ENCODE results near the gene CHDH.

Gene CHDH, protein sequence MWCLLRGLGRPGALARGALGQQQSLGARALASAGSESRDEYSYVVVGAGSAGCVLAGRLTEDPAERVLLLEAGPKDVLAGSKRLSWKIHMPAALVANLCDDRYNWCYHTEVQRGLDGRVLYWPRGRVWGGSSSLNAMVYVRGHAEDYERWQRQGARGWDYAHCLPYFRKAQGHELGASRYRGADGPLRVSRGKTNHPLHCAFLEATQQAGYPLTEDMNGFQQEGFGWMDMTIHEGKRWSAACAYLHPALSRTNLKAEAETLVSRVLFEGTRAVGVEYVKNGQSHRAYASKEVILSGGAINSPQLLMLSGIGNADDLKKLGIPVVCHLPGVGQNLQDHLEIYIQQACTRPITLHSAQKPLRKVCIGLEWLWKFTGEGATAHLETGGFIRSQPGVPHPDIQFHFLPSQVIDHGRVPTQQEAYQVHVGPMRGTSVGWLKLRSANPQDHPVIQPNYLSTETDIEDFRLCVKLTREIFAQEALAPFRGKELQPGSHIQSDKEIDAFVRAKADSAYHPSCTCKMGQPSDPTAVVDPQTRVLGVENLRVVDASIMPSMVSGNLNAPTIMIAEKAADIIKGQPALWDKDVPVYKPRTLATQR

DNA sequence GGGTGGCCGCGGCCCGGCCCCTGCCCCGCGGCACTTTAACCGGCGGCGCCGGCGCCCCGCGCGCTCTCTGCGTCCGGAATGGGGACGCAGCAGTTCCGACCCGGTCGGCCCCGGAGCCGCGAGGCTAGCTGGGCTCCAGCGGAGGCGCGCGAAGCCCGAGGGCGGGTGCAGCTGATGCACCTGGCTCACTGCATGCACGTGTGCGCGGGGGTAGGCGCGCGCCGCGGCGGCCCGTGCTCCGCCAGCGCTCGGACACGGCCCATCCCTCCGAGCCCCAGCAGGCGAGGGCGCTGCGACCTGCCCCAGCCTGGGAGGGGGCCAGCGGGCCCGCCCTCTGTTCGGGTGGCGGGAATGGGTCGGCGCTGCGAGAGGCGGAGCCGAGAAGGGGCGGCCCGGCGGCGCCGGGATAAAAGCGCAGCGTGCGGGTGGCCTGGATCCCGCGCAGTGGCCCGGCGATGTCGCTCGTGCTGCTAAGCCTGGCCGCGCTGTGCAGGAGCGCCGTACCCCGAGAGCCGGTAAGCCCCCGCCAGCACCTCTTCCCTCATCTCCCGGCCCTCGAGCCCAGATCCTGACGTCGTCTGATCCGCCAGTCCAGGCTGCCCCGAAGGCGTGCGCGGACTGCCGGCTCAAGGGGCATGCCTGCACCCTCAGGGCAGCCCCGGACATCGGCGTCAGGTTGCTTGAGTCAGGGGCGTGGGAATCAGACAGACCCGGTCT is at the start of gene CHDH, which contains the start of gene IL17RB:
TSS of gene CHDH (minus strand) at position 286 of the 717 bp plus-strand sequence. CDS start 22,411 bp downstream, outside the sequence.
TSS of gene IL17RB (plus strand) at position 435 of the 717 bp plus-strand sequence. CDS start at position 456, 21 bp downstream.
- peak; percentile 76 for DNase-seq

DNA sequence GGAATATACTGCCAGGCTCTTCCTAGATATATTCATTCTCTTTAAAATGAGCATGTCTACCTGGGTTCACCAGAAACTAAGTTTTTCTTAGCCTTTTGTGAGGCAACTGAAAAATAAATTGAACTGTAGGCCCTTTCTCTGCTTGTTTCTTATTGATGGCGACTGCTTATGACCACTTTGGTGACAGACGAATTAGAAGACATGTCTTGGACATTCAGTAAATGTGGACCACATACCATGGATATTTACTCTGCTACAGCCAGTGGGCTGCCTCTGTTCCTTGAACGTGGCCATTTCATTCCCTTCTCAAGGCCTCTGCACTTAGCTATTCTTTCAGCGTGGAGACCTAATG is 46.0 kb upstream of the CHDH start:
- no peak for DNase-seq

DNA sequence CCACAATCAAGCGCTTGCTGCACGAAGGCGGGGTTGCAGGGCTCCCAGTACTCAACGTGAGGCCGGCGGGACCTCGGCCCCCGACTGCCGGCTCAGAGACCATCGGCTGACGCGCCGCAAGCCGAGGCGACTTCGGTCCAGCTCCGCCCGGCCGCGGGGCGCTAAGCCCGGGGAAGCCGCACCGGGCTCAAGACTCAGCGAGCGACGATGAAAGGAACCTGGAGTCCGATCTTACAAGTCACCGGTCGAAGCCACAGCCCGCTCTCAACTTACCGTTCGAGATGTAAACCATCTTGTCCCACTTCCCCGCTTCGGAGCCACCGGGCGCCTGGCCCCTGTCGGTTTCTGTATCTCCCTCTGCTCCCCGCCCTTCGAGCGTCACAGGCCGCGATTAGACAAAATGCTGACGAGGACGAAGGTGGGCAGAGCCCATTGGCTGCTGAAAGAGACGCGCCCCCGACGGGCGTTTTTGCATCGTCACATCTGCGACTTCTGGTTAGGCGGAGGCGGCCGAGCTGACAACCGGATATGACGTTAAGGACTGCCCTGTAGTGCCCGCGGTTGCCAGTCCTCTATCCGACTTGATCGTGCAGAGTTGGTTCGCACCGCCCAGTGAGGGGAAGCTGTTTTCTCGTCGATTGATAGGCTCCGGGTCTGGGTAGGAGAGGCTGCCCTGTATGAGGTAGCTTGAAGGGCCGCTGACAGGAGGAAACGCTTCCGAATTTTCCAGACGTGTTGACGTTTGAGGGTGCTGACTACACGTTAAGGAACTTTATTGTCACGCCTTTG is 45.5 kb upstream of the CHDH start, which contains the start of gene SELENOK:
TSS of gene SELENOK (minus strand) at position 363 of the 789 bp plus-strand sequence.
- peak; percentile 99 for DNase-seq

DNA sequence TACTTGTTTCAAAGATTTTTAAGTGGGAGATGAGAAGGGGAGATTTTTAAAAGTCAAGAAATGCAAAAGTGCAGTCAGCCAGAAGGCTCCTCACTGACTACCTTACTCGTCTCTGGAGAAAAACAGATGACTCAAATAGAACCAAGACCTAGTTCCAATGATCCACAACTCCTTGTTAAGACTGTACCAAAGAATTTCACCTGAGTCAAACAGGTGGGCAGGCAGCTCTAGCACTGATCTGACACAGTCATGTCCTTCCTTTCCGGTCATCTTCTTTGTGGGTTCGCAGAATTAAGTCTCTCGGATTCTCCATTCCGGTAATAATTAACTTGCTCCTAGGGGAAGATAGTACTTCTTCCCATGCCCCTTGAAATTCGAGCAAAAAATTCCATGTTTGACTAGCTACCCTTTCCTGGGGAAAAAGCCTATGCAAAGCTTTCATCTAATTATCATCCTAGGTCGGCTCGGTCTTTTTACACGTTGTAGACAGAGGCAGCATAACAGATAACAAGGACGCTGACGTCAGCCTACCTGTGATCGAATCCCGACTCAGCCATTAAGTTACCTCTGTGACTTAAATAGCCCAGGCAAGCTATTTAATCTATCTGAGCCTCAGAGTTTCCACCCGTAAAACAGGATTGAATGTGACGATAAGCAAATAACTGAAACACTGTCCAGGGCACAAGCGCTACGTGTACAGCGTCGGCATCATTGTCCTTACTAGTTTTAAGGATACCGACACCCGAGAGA is 44.7 kb upstream of the CHDH start:
- DNase-seq, result no peak

DNA sequence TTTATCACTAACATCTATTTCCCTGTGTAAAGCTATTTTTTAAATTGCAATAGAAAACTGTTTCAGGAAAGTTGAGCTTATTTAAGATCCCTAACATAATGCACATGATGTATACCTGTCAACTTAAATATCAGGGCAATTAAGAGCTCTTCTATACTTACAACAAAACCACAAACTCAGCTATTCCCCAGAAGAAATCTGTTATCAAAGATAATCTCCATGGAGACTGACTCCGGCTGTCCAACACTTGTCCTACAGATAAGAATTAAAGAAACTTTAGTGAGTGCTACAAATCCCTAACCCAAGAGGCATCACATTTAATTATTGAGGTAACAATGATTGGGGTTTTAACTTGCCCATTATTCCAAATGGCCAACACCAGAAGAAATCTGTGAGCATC is 42.0 kb upstream of the CHDH start:
- DNase-seq, result no peak

DNA sequence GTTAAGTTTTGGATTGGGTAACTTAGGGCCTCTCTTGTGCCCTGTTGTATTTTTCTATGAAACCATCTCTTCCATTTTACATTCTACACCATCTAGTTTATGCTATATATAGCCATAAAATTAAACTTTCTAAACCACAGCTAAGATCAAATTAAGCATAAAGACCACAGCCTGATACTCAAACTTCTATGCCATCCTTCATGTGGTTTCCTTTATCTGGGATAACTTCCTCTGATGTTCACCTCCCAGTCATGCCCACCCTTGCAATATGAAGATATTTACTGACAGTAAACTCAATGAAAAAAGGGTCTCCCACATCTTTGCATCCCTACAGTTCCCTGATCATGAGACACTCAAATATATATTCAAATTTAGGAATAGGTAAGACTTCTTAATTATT is 41.2 kb upstream of the CHDH start:
- DNase-seq, result no peak

DNA sequence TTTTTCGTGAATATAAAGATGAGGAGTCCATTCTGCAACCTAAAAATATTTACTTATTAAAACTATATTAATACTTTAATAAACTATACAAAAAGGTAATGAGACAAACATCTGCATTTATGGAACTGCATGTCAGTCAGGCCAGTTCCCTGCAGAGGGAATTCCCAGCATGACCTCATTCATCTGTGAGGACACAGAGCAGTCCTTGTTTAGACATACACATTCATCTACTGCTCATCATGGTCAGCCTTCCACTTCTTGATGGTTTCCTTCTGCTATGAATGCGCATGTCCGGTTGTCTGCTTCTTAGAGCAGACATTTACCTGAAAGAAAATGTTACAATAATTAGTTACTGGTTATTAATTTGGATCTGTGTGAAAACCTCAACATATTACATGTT is 39.0 kb upstream of the CHDH start:
- DNase-seq, result no peak

DNA sequence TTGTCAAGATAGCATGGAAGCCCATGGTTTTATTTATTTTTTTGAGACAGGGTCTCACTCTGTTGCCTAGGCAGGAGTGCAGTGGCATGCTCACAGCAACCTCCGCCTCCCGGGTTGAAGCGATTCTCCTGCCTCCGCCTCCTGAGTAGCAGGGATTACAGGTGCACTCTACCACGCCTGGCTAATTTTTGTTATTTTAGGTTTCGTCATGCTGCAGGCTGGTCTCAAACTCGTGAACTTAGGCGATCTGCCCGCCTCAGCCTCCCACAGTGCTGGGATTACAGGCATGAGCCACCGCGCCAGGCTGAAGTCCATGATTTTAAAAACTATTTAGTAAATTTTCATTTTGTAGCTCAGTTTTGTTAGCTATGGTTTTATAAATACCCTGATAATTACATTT is 38.4 kb upstream of the CHDH start:
- DNase-seq, result no peak

DNA sequence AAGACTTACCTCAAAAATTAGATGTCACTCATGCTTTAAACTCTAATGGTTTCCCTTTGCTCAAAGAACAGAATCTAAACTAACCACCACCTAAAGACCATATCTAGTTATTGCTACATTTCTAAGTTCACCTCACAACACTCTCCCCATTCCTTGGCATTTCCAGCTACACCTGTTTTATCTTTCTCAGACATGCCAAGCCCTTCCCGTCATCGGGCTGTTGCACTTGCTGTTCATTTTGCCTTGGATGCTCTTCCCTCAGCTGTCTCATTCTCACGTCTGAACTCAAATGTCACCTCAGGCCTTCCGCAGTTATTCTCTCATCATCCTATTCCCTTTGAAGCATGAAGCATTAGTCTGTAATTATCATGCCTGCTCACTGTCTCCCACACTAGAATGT is 36.8 kb upstream of the CHDH start:
- DNase-seq, result no peak

DNA sequence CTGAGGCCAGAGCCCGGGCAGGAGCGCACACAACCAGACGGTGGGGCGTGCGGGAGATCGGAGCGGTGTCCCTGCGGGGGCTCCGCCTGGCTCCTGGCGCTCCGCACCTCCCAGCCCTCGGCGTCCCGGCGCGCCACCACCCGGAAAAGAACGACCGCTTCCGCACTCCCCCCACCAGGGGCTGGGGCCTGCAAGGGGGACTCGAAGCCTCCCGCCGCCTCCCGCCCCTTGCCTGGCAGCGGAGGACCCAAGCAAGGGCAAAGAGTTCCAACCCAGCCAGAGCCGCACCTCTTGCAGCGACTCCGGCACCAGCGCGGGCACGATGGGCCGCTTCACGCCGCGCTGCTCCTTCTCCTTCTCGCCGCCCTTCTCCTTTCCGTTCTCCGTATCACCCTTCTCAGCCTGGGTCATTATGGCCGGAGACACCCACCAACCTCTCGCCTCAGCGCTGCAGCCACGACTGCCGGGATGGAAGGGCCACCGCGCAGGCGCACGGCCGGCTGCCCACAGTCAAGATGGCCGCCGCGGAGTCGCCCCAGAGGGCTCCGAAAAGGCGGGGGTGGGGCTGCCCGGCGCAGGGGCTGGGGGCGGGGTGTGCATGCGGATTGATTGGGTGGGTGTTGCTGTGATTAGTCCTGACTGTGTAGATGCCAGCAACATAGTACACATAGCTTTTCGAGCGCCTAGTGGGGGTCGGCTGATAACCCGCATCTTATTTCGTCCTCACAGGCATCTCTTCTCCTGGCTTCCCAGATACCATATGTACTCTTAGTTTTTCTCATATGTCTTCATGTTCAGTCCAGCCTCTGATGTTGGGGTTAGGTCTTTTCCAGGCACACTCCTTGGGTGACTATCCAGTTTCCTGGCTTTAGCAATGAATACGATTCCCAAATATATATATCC is 35.7 kb upstream of the CHDH start, which contains the start of gene ACTR8:
TSS of gene ACTR8 (minus strand) at position 462 of the 903 bp plus-strand sequence. CDS start at position 411, 51 bp downstream.
- peak; percentile 55 for DNase-seq

DNA sequence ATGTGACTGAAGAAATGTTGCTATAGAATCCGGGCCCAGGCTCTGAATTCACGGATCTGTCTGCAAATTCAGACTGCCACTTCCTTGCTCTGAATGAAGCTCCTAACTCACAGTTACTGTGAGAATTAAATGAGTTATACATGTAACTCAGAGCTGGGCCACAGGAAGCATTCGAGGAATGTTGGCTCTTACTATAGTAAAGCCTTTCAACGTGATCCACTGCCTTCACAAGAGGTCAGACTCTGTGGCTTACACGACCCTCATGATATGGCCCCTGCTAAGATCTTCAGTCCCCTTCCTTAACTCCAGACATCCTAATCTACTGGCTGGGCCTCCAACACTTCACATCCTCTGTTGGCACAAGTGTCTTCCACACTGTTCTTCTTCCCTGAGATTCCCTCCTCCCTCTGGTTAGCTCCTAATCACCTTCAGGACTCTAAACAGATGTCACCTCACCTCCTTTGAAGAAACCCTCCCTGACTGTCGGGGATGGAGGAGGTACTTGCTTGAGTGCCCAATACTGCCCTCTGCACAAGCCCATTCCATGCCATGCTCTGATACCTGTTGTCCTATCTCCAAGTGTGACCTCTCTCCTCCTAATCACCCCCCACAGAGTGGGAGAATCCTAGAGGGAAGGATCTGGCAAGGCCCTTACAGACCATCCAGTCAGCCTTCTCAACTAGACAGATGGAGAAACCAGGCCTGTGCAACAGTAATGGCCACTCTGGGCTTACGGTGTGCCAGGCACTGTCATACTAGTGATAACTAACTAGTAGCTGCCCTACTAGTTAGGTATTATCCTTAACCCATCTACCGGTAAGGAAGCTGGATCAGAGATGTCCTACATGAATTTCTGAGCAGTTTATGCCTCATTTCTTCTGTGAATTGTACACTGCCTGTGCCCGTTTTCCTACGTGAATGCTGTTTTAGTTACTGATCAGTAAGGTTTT is 34.5 kb upstream of the CHDH start:
- DNase-seq, result no peak

DNA sequence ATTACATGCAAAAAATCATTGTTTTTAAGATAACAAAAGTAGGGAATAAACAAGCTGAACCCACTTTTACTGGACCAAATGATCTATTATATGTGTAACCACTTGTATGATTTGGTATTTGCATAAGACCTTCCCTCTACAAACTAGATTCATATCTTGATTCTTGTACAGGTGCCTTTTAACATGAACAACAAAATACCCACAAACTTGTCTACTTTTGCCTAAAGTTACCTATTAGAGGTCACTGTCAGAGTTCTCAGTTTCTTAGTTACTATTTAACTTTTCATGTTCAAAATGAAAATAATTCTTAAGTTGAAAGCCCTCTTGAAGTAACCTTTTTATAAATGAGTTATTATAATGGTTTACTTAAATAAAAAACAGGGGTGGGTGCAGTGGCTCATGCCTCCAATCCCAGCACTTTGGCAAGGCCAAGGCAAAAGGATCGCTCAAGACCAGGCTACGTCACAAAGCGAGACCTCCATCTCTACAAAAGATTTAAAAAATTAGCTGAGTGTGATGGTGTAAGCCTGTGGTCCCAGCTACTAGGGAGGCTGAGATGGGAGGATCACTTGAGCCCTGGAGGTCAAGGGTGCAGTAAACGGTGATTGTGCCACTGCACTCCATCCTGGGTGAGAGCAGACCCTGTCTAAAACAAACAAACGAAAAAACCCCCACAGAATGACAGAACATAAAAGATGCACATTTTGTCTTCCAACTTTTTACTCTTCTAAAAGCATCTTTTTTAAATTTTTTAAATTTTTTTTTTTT is 19.7 kb upstream of the CHDH start:
- no peak for DNase-seq

DNA sequence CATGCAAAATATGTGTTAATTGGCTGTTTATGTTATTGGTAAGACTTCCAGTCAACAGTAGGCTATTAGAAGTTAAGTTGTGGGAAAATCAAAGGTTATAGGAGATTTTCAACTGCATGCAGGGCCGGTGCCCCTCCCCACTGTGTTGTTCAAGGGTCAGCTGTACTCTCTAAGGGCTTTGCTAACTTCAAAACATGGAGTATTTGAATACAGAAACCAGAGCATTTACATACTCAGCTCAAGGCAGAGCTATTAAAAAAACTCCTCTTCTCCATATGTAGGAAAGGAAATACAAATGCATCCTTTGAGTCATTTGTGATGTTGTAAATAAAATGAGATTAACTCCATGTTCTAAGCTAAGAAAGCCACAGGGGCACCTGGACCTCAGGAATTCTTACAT is 16.9 kb upstream of the CHDH start:
- no peak for DNase-seq

DNA sequence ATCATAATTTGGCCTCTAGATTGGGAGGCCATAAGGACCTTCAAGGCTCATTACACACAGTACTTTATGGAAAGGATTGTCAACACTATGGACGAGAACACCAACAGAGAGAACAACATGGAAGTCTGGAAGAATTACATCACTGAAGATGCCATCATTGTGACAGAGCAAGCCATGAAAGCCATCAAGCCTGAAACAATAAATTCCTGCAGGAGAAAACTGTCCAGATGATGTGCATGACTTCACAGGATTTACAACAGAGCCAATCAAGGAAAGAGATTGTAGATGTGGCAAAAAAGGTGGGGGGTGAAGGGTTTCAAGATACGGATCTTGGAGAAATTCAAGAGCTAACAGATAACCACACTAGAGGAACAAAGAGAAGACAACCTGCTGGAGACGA is 16.0 kb upstream of the CHDH start:
- no peak for DNase-seq

DNA sequence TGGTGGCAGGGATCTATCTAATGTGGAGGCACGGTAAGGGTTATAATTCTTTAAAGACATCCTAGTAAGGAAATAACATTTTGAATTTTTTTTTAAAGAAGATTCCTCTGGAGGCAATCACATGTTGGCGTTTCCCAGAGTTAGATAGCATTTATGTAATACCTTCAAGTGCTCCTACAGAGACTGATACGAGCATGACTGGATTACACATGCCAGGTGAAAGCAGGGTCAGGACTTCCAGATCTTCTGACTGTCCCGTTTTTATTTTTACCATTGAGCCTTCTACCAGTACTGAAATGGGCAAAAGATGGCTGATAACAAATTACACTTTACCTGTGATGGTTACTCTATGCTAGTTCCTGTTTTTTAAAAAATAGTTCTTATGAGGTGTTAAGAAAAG is 14.0 kb upstream of the CHDH start:
- DNase-seq, result no peak

DNA sequence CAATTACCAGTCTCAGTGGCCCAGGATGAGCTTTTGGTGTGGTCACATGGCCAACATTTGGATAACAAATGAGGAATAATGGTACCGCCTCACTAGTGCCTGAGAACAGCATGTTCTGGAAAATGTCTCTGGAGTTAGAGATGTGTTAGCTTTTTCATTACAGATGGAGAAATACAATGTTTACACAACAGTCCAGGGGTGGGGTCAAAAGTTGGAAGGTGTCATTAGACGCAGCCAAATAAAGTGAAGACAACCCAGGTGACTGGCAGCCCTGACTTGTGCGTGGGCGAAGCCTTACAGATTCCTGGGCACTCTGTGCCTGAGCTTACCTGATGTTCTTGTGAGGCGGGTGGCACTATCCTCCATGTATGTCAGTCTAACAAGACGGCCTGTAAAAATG is 13.0 kb upstream of the CHDH start:
- DNase-seq, result no peak

DNA sequence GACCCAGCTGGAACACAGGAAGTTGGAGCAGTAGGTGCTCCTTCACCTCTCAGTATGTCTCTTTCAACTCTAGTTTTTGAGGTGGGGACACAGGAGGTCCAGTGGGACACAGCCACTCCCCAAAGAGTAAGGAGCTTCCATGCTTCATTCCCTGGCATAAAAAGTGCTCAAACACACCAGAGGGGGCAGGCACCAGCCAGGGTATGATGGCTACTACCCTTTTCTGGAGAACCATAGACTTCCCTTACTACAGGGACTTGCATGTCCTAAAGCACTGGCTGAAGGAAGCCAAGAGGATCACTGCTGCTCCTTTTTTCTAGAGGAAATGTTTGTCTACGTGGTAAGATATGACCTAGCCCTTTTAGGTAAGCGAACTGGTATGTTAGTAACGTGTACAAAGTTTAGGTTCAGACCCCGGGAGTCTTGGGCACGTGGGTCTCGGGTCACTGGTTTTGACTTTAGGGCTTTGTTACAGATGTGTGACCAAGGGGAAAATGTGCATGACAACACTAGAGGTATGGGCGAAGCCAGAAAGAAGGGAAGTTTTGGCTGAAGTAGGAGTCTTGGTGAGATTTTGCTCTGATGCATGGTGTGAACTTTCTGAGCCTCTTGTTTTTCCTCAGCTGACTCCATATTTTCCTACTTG is 12.0 kb upstream of the CHDH start:
- DNase-seq, result no peak

DNA sequence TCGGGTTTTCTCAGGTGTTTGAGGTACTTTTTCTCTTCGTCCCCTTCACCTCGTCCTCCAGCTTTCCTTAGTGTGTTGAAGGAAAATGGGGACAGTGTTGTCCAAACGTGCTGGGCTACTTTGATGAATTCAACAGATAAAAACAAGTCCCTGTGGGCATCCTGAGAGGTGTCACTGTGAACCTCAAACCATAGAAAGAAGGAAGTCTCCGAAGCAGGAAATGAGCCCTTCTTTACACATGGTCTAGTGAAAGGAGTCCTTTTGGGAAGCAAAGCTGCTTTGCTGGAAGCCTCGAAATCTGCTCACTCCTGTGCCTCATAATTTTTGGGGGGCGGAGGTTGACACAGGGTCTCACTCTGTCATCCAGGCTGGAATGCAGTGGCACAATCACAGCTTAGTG is 10.7 kb upstream of the CHDH start:
- DNase-seq, result no peak

DNA sequence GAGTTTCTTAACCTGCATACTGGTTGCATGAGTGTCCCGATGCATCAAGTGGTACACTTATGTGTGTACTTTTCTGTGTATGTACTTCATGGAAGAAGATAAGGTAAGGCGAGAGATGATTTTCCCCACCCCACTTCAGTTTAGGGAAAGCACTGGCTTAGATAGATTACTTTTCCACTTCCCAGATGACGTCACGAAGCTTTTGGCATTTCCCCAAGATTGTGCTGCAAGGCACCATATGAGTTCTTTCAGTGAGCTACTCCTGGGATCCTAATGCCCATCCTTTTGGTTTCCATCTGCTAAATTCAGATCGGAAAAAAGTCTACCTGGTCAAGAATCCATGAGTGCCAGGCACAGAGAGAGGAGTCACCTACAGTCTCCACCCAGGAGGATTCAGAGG is 4.7 kb upstream of the CHDH start:
- DNase-seq, result no peak
